Smooth muscle cell of the pulmonary artery (primary cell): ENCODE results near the gene LOX. TPM values are rescaled to one million over a fixed set of nuclear protein-coding genes. Genes with fewer than 3 reads are reported as not detected.

Source experiments
- total RNA-seq: library from RNA; depleted of rRNA; stranded (reverse); fragments of >200 nt; gene quantifications from 2 replicates; pipeline ENCODE4 v1.2.3, GENCODE V29; 2014

The LOX gene, protein sequence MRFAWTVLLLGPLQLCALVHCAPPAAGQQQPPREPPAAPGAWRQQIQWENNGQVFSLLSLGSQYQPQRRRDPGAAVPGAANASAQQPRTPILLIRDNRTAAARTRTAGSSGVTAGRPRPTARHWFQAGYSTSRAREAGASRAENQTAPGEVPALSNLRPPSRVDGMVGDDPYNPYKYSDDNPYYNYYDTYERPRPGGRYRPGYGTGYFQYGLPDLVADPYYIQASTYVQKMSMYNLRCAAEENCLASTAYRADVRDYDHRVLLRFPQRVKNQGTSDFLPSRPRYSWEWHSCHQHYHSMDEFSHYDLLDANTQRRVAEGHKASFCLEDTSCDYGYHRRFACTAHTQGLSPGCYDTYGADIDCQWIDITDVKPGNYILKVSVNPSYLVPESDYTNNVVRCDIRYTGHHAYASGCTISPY
- total RNA-seq, result 669 and 1,031 TPM in 2 replicates

DNA sequence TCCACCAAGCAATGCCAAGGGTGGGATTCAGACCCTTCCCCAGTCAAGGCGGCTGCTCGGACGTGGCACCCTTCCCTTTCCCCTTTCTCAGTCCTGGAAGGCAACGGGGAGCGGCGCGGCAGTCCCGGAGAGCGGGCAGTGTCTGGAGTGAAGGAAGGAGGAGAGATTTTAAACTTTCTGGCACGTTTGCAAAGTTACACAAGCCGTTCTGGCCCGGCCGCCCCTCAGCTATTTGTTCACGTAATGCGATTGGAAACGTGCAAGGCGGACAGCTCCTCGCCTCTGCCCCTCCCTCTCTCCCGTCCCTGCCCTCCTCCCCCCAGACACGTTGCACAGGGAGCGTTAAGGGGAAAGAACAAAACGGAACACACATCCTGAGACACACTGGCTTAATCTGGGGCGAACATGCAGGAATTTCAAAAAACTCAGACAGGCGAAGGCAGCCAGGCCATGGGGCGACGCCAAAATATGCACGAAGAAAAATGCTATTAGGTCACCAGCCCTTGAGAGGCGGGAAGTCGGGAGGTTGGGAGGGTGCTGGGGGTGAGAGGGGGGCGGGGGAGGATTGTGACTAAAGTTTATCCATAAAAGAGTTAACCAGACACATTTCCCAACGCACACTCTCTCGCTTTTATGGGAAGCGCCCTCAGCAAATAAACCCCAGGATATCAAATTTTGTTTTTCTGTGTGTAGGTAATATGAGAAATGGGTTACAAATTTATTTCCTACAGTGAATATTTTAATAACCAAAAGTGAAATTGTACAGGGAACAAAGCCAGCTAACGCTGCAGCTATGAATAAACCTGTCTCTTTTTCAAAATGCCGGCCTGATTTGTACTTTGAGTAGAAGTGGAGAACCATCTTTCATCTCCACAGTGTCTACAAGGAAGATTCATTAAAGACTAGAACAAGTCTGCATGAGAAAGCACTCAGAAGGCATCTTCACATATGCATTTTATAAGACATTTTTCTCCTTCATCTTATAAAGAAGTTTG lies at the start of gene LOX:
LOX (minus strand) TSS at position 144 of the 995 bp plus-strand sequence. CDS start 274 bp downstream, outside the sequence.

Other genes with a start within 250 kb of the LOX start
- not detected in 2 replicates for gene FTMT, start 226.4 kb downstream of the LOX start, total RNA-seq
- 13.8 and 15.3 TPM in 2 replicates for gene SRFBP1, start 116.3 kb downstream of the LOX start, total RNA-seq
- gene ZNF474, start 51.3 kb upstream of the LOX start, total RNA-seq, result 0.26 and 0.66 TPM in 2 replicates
- gene SNCAIP, start 234.0 kb upstream of the LOX start, total RNA-seq, result 0.13 and 1.2 TPM in 2 replicates